Activated T-helper 1 cell treated with Interleukin-2 at 50 U/mL for 16 hours (primary cell): ENCODE results near the gene PACC1.
"Not testable (repeated sequence)": the region's sequence is repeated elsewhere in the genome, so short reads cannot be mapped to it uniquely, and the experiment has no call there.

Experiments
- DNase-seq: peaks from one replicate; pipeline ENCODE4 v3.0.0-alpha.2; 2020; ENCODE audit warnings: low read depth

The PACC1 gene

GRCh38 chr1:212326541-212326940, 88.1 kb downstream of the PACC1 start:
- no peak for DNase-seq

- DNase-seq, result no peak
These were observed 91.6 kb downstream of the PACC1 start for GRCh38 chr1:212323066-212323465.

DNA sequence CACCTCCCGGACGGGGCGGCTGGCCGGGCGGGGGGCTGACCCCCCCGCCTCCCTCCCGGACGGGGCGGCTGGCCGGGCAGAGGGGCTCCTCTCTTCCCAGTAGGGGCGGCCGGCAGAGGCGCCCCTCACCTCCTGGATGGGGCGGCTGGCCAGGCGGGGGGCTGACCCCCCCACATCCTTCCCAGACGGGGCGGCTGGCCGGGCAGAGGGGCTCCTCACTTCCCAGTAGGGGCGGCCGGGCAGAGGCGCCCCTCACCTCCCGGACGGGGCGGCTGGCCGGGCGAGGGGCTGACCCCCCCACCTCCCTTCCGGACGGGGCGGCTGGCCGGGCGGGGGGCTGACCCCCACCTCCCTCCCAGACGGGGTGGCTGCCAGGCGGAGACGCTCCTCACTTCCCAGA, 93.7 kb downstream of the PACC1 start:
- not testable (repeated sequence) for DNase-seq

GRCh38 chr1:212317916-212318315, 96.8 kb downstream of the PACC1 start:
- DNase-seq, result no peak

DNA sequence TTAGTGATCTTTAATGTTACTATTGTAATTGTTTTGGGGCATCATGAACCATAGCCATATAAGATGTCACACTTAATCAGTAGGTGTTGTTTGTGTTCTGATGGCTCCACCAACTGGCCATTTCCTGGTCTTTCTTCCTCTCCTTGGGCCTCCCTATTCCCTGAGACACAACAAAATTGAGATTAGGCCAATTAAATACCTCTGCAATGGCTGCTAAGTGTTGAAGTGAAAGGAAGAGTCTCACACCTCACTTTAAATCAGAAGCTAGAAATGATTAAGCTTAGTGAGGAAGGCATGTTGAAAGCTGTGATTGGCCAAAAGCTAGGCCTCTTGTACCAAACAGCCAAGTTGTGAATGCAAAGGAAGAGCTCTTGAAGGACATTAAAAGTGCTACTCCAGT, 98.8 kb downstream of the PACC1 start:
- DNase-seq, result no peak

DNA sequence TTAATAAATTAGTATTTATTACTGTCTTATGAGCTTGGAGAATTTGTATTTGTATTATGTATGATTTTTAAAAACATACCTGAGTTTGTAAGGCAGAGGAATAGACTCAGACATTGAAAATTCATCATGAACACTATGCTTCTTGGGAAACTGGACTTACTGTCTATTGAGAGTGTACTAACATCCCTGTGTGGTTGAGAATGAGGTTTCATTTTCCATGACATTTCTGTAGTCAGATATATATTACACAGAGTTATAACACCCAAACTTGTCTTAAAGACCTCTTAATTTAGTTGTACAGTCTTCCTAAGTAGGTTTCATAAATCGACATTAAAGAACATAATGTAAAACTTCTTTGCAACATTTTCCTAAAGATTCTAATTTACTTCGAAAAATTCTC, 99.5 kb downstream of the PACC1 start:
- DNase-seq, result no peak
